HG02943 (cell line): ENCODE measurements around the gene ARHGEF7.

ENCODE experiments used
- ATAC-seq: cut with Tn5 transposase; IDR thresholded peaks from one replicate; pipeline ENCODE4 v1.9.1; 2021; ENCODE audit warnings: mild to moderate bottlenecking, low read depth, moderate library complexity; ENCODE audit not compliant: unreplicated experiment

The ARHGEF7 gene

DNA sequence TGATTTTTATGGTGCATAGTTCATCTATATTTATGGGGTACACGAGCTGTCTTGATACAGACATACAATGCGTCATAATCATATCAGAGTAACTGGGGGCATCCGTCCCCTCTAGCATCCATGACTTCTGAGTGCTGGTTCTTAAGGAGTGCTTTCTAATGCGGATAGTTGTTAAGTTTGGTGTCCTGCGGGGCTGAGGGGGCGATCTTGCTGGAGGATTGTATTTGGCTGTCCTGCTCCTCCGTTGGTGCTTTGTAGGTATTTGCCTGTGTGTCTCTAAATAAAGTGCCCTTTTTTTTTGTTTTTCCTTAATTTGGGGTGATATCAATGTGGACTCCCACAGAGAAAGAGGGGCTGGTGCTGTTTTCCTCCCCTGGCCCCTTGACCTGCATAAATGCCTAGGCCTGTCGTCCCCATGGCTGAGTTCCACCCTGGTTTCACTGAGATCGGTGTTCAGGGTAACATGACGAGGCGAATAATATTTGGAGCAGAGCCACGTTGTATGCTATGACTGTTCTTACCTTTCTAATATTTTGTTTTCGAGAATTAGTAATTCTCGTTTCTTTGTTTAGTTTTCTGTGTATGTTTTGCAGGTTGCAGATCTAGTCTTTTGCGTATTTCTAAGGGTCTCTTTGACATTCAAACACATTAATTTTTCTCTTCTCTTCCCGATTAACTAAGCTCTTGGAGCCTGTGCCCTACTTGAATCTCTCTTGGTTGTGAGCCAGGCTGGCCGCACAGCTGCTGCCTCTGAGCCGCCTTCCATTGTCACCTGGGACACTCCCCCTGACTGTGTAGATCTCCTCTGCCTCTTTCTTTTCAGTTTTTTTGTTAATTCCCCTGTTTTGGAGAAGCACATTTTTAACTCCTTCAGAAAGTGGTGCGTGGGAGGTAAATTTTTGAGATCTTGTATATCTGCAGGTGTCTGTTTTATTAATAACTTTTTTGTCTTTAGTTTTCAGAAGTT lies 100.3 kb downstream of the ARHGEF7 start:
- no peak for ATAC-seq

DNA sequence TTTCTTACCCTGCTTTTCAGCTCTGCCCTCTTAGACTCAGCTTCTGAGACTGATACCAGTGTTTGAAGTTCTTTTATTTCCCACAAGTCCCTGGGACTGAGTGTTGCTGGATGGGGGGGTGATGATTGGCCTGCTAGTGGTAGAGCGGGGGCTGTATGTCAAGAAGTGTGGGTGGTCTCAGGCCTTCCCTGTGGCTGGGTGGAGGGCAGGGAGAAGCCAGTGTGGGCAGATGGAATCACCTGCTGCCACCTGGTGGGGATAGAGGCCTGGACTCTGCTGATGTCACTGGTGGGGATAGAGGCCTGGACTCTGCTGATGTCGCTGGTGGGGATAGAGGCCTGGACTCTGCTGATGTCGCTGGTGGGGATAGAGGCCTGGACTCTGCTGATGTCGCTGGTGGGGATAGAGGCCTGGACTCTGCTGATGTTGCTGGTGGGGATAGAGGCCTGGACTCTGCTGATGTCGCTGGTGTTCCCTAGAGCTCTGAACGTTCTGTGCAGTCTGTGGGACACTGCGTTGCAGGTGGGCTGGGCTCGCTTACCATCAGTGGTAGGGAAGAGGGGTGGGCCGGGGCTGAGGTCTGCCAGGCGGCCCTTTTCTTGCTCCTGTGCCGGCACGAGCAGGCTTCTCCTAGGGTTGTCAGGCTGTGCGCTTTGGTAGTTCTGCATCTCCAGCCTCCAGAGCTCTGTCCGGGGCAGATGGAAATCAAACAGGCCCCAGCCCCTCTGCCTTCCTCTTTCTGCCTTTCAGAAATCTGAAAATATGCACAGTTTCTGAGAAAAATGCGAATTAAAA lies 101.3 kb downstream of the ARHGEF7 start:
- ATAC-seq = no peak

DNA sequence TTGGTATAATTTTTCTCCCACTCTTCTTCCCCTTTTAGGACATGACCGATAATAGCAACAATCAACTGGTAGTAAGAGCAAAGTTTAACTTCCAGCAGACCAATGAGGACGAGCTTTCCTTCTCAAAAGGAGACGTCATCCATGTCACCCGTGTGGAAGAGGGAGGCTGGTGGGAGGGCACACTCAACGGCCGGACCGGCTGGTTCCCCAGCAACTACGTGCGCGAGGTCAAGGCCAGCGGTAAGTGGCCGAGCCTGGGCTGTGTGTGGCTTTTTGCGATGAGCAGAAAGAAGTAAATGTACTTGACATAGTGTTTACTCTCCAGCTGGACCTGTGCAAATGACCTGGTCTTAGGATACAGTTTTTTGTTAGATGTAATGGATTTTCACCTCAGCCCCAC lies 102.5 kb downstream of the ARHGEF7 start:
- no peak for ATAC-seq

DNA sequence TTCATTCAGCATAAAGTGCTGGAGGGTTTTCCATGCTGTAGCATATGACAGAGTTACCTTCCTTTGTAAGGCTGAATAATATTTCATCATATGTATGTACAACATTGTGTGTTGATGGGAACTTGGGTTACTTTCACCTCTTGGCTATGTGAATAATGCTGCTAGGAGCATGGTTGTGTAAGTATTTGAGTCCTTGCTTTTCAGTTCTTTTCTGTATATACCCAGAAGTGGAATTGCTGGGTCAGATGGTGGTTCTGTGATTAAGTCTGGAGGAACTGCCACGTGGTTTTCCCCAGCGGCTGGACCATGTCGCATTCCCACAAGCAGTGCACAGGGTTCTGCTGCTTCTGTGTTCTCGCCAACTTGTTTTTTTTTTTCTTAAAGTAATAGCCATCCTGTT lies 104.2 kb downstream of the ARHGEF7 start:
- no peak for ATAC-seq

DNA sequence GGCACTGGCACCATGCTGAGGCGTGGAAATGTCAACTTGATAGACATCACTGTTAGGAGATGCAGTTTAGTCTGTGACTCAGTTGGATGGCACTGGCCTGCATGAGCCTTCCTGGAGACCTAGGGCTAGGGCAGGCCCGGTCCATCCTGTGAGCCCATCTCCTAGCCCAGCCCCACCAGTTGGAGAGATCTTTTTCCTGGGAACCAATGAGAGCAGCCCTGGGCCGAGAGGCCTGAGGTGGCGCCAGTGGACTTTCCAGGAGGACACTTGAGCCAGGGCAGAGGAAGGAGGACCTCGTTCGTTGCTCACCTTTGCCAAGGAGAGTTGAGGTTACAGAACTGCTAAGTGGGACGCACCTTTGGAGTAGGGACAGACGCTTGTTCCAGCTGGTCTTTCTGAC lies 104.8 kb downstream of the ARHGEF7 start:
- ATAC-seq = no peak

DNA sequence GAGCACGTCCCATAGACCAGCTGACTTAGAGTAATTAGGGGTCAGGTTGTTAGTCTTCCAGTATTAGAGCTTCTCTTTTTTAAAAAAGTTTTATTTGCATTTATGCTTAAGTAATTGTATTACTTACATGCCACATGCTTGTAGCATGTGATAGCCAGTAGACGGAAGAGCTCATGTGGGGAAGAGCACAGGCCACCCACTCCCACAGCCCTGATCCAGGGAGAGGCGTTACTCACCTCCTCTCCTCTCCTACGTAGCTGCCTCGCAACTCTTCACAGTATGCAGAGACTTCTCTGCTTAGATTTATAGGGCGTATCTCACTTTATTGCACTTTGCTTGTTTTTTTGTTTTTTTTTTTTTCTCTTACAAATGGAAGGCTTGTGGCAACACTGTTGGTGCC lies 110.1 kb downstream of the ARHGEF7 start:
- no peak for ATAC-seq

DNA sequence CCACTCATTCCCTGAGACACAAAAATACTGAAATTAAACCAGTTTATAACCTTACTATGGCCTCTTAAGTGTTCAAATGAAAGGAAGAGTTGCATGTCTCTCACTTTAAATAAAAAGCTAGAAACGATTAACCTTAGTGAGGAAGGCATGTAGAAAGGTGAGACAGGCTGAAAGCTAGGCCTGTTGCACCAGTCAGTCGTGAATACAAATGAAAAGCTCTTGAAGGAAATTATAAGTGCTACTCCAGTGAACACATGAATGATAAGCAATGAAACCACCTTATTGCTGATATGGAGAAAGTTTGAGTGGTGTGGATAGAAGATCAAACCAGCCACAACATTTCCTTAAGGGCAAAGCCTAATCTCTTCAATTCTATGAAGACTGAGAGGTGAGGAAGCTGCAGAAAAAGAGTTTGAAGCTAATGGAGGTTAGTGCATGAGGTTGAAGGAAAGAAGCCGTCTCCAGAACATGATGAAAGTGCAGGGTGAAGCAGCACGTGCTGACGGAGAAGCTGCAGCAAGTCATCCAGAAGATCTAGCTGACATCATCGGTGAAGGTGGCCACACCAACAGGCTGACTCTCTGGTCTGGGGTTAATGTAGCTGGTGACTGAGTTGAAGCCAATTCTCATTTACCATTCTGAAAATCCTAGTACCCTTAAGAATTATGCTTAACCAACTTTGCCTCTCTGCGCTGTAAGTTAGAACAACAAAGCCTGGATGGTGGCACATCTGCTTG lies 110.9 kb downstream of the ARHGEF7 start:
- no peak for ATAC-seq

DNA sequence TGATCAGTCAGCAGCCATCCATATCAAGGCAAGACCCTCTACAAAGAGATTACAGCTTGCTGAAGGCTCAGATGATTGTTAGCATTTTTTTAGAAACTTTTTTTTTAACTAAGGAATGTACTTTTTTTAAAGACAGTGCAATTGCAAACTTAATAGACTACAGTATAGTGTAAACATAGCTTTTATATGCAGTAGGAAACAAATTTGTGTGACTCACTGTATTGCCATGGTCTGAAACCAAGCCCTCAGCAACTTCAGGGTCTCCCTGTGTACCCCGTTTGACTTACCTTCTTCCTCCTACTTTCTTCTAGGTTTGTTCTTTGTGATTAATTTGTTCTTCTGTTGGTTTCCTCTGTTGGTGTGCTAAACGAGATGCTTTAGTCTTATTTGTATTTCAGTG lies 112.3 kb downstream of the ARHGEF7 start:
- no peak for ATAC-seq

DNA sequence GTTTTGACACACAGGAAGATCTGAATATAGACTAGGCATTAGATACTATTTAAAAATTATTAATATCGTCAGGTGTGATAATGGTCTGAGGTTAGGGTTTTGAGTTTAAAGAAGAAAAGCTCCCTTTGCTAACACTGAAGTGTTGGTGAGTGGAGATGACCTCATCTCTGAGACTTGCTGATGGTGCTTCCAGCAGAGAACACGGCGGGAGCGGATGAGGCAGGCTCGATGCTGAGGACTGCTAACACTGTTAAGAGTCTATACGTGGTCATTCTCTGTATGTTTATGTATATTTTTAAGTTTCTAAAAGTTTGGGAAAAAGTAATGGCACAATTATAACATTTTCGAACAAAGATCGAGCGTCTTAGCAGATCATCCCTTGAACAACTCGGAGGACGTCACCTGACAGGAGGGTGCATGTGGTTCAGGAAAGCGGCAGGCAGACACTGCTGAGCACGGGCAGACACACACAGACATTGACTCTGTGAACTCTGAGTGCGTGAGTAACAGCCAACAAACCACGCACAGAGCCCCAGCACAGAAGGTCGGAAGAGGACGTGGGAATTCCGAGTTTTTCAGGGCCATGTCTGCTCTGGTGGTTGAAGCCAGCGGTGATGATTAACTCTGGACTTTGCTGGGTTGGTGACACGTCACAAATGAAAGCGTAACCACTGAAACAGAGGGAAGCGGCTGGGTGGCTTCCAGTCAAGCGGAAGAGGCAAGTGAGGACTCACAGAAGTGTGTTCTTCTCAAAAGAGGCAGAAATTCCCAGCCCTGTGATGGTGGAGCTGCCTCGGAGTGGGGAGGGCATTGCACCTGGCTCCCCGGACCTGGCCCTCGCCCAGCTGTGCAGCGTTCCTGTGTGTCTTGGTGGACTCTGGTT lies 113.4 kb downstream of the ARHGEF7 start:
- ATAC-seq = no peak

DNA sequence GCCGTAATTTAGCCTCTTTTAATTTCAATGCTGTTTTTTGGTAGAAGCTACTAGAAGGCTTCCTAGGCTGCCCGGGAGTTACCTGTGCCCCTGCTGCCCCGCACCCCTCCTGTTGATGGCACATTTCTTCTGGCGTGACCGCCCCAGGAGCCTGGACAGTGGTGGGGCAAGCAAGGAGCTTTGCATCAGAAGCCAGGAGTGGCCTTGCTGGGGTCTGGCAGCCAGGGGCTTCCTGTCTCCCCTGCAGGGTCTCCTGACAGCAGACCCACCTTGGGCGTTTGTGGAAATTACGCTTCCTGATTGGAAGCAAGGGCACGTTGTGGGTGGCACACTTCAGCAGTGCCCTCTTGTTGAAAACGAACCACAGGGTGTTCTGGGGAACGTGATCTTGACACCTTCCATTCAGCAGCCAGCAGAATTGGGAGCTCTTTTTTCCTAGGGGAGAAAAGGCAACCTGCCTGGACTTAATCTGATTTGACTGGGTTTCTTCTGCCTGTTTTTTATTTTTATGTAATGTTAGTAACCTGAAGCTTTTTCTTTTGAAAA lies 115.3 kb downstream of the ARHGEF7 start:
- no peak for ATAC-seq

DNA sequence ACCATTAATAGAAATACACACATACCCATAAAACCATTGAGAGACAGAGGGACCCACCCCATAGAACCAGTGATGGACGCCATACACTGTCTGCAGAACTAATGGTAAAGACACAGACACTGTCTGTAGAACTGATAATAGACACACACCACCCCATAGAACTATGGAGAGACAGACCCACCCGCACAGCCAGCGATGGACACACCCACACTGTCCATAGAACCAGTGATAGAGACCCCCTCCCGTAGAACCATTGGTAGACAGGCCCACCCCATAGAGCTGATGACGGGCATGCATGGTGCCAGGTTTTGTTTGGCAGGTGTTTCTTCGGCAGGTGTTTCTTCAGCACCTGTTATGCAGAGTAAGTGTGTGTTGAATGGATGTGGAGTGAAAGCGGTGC lies 117.1 kb downstream of the ARHGEF7 start:
- no peak for ATAC-seq

DNA sequence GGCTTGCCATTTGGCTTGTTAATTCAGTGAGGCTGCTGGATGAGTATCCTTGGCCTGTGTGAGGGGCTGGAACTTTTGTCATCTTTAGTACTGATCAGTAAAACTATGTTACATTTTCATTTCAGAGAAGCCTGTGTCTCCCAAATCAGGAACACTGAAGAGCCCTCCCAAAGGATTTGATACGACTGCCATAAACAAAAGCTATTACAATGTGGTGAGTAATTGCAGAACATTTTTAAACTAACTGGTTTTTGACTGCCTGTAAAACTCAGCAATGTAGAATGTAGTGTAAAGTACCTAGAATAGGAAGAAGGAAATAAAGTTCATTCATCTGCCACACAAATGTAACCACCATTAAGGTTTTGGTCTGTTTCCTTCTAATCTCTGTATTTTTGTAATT lies 118.0 kb downstream of the ARHGEF7 start:
- no peak for ATAC-seq

DNA sequence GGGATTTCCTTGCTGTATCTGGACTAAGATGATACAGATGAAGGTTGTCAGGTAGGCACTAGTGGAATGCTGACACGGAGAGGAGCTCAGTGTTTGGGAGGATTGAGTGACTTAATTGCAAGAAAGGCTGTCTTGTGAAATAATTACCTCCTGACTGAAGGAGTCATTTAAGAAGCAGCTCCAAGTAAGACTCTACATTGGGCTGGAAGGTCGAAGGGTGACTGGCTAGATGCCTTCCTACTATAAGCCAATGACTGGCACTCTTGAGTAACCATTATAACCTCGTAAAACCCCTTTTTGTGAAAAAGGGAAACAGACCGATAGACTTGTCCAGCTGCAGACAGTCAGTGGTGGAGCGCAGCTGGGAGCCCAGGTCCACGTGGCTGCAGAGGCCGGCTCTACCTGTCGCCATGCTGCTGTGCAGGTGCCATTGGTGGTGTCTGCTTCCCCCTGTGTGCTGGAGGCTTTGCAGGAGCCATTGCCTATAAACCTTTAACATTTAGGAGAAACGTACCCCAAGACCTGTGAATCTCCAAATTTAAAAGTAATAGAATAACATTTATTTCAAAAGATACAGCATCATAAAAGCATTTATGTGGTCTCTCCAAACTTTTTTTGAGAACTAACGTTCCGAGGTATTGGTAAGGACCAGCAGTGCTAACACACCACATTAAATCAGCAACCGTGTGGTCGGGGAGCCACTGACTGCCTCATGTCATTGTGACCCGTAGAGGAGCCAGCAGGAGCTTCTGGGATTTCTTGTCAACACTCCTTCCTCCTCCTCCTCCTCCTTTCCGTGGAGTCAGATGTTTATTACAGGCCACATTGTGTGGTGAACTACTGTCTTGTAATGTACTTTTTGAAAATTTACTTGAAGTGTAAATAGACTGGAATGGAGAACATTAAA lies 124.9 kb downstream of the ARHGEF7 start:
- ATAC-seq = no peak

DNA sequence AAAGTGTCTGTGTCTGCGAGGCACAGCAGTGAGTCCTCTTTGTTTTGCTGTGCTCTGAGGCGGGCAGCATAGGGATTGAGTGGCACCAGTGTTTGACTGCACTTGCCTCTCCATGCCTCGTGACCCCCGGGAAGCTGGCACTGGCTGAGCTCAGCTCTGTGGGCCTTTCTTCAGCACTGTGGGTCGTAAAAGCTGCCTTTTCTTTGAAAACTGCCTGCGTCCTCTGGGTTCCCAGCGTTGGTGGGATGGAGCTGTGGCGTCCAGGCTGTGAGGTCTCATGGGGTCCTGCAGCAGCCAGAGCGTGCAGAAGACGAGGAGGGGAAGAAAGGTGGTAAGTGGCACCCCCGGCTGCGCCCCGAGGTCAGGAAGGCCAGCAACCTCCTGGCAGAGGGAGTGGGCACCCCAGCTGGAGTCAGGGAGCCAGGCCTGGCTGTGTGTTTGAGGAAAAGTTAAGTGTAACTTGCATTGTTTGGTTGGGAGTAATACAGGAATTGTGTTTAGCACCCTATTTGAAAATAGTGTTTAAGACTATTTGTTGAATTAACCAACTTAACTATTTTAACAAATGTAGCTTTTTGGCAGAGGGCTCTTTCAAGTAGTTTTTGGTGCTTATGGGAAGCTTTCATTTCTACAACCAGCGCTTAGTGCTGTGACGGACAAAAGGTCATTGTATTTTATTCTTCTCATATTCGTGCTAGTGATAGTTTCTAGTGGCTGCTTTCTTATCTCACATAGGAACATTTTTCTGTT lies 126.1 kb downstream of the ARHGEF7 start:
- no peak for ATAC-seq

DNA sequence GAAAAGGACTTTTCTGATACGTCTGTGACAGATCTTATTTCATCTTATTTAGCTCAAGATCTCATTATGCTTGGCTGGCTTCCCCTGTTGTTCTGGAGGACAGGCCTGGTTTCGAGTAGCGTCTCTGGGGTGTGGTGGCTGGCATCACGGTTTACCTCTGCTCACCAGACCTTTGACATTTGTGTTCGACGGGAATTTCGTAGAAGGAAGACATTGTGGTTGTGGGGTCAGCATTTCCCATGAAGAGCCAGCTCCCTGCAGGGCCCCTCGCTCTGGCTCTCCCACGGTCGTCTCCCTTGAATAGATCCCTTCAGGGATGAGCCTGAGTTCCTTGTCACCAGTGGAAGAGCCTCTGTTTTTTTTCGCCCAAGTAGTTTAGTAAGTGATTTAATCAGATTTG lies 126.8 kb downstream of the ARHGEF7 start:
- ATAC-seq = no peak

DNA sequence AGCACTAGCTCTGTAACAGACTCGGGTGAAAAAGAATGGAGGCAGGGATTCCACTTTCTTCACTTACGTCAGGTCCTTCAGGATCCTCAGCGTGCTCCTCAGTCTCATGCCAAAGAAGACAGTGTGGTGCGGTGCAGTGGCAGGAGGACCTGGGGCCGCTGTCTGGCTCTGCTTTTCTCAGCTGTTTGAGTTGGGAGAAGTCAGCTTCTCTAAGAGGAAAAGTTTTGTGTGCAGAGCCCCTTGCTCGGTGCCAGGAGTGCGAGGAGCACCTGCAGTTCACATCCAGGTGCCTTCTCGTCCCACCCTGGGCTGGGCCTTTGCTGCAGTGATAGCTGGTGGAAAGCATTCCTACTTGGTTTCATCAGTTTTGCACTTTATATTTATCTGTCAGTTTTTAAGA lies 127.5 kb downstream of the ARHGEF7 start:
- no peak for ATAC-seq

DNA sequence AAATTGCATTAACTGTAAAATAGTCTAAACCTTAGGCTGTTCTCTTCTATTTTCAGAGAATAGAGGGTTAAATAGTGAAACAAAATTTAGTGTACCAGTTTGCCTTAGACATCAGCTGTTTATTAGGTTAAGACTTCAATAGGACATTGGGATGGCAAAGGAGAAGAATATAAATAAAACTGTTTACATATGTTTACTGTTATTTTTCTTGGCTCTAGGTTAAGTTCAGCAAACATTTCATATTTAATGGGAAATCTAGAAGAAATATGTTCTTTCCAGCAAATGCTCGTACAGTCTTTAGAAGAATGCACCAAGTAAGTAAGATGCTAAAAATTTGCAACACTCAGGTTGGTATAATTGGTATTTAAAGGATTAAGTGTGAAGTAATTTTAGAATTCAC lies 128.9 kb downstream of the ARHGEF7 start:
- ATAC-seq = no peak
